Sigmoid colon (tissue), 7 donors: ENCODE data around the gene PSAP. TPM values are rescaled to one million over a fixed set of nuclear protein-coding genes. Genes with fewer than 3 reads are reported as not detected.

Experiments
- DNase-seq: peaks from one replicate; pipeline ENCODE4 v3.0.0-alpha.2; 2019
- H3K27ac ChIP-seq, 4 donors: fragments of 200-600 bp; sonication (generic); one replicate each; pipeline ENCODE4 v1.5.1; 2016 to 2019; ENCODE audit warnings: mild to moderate bottlenecking in 1 of 4
- H3K27me3 ChIP-seq, 3 donors: fragments of 200-600 bp; sonication (generic); one replicate each; pipeline ENCODE4 v1.5.1; 2019; ENCODE audit warnings: mild to moderate bottlenecking in 1 of 3
- H3K36me3 ChIP-seq, 4 donors: fragments of 200-600 bp; sonication (generic); one replicate each; pipeline ENCODE4 v1.5.1; 2016 to 2019
- H3K4me1 ChIP-seq, 4 donors: fragments of 200-600 bp; sonication (generic); one replicate each; pipeline ENCODE4 v1.5.1; 2017 to 2019
- H3K4me3 ChIP-seq, 4 donors: fragments of 200-600 bp; sonication (generic); one replicate each; pipeline ENCODE4 v1.5.1; 2017 to 2019; ENCODE audit warnings: mild to moderate bottlenecking in 2 of 4, moderate library complexity in 1 of 4
- H3K9me3 ChIP-seq, 4 donors: fragments of 200-600 bp in 3 of 4; sonication (generic) in 3 of 4; one replicate each; pipeline versions ENCODE4 v1.5.1 to v1.6.1; 2013 to 2019
- CTCF ChIP-seq, 4 experiments: fragments of 450-650 bp in 3 of 4; fragments of 200-600 bp in 1 of 4; IDR thresholded peaks; one replicate each; pipeline ENCODE4 v1.5.1; 2016 to 2019; ENCODE audit warnings: antibody characterized with exemption in 4 of 4, mild to moderate bottlenecking in 3 of 4, moderate library complexity in 2 of 4
- EP300 ChIP-seq, 4 donors: sonication (generic); formaldehyde crosslinking; IDR thresholded peaks; one replicate each; pipeline ENCODE4 v1.6.1; 2017; ENCODE audit warnings: antibody characterized with exemption in 4 of 4
- POLR2A ChIP-seq, 2 donors: fragments of 450-650 bp; IDR thresholded peaks; one replicate each; pipeline ENCODE4 v1.6.1; 2016; ENCODE audit warnings: antibody characterized with exemption in 2 of 2, mild to moderate bottlenecking in 2 of 2, moderate library complexity in 2 of 2
- POLR2AphosphoS5 ChIP-seq, 4 donors: sonication (generic); formaldehyde crosslinking; IDR thresholded peaks; one replicate each; pipeline ENCODE4 v1.6.1; 2017; ENCODE audit warnings: antibody characterized with exemption in 4 of 4
- WGBS, 2 donors: extraction: QIAGEN DNeasy Blood & Tissue Kit; methylation state at CpG; one replicate each; pipeline ENCODE4 v1.1.7; 2013; 5-methylcytosine and 5-hydroxymethylcytosine counted together
- intact Hi-C: fragments of 100-400 bp; cut with DNase I; formaldehyde crosslinking; loops from one replicate; pipeline ENCODE4 v1.15.1; 2023
- polyA plus RNA-seq, 3 donors: library from polyadenylated mRNA; stranded (reverse); fragments of 200-250 nt; gene quantifications; one replicate each; pipeline ENCODE4 v1.2.3, GENCODE V29; 2013
- total RNA-seq, 4 donors: library from RNA; depleted of rRNA; stranded (reverse); fragments of >200 nt; gene quantifications; one replicate each; pipeline ENCODE4 v1.1.0, GENCODE V29; 2016
- donor health status: healthy with polysubstance abuse.
- donor health status: Bipolar disorder and iron deficiency.
- donor health status: healthy.

Gene PSAP
- total and polyA plus RNA-seq, 7 donors: 200 to 960 (median 636) TPM

DNA sequence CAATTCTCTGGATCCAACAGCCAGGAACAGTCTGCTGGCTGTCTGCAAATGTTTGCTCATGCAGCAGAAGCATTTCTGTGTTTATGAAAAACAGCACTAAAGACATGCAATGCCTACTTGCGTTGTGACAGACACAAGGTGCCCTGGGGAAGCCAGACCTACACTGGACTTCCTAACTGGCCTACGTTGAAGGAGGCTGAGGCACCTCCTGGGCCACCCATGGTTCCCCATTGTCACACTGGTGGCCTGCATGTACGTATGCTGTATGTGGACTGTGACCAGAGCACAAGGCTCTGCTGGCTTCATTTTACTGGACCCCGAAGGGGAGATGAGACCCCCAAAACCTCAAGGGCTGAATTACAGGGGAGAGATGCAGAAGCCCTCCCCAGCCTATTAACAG is 27.7 kb downstream of the PSAP start:
- intact Hi-C loops: no loop called here
- Histone ChIP-seq H3K36me3 (peaks cover 71 to 100% (median 91%) of the 10 kb centered on the region in 4 donors), H3K9me3 (no peaks in the 10 kb centered on the region), H3K27ac (no peak overlapping the region), H3K4me3 (no peak overlapping the region), H3K4me1 (no peaks in the 10 kb centered on the region), H3K27me3 (no peaks in the 10 kb centered on the region)
- 90 to 91% methylated on average over 4 of the region's 4 CpGs for WGBS, 2 donors
- no peak for DNase-seq
- TF ChIP-seq POLR2AphosphoS5 (IDR thresholded peaks at IDR 0.05) (no peak), POLR2A (IDR thresholded peaks at IDR 0.05) (no peak), CTCF (IDR thresholded peaks at IDR 0.05) (no peak), EP300 (IDR thresholded peaks at IDR 0.05) (no peak)

- no peak for DNase-seq
- TF ChIP-seq POLR2AphosphoS5 (IDR thresholded peaks at IDR 0.05) (no peak), CTCF (IDR thresholded peaks at IDR 0.05) (no peak), POLR2A (IDR thresholded peaks at IDR 0.05) (no peak), EP300 (IDR thresholded peaks at IDR 0.05) (no peak)
- intact Hi-C loops: no loop called here
- Histone ChIP-seq H3K4me3 (no peak overlapping the region), H3K4me1 (no peaks in the 10 kb centered on the region), H3K9me3 (no peaks in the 10 kb centered on the region), H3K27ac (no peak overlapping the region), H3K27me3 (no peaks in the 10 kb centered on the region), H3K36me3 (peaks cover 70 to 100% (median 91%) of the 10 kb centered on the region in 4 donors)
- WGBS, 2 donors: 80 to 83% methylated on average over 9 of the region's 9 CpGs
Observed at GRCh38 chr10:71821909-71822763, 28.9 kb downstream of the PSAP start.

GRCh38 chr10:71820966-71821365 is 30.1 kb downstream of the PSAP start:
- H3K9me3 ChIP-seq: no peaks in the 10 kb centered on the region
- no peak overlapping the region for H3K4me3 ChIP-seq
- H3K36me3 ChIP-seq: peaks cover 65 to 100% (median 87%) of the 10 kb centered on the region in 4 donors
- no peak overlapping the region for H3K27ac ChIP-seq
- intact Hi-C loops: no loop called here
- H3K4me1 ChIP-seq: no peaks in the 10 kb centered on the region
- TF ChIP-seq POLR2AphosphoS5 (IDR thresholded peaks at IDR 0.05): no peak
- TF ChIP-seq EP300 (IDR thresholded peaks at IDR 0.05): no peak
- no peak for TF ChIP-seq CTCF (IDR thresholded peaks at IDR 0.05)
- TF ChIP-seq POLR2A (IDR thresholded peaks at IDR 0.05): no peak
- H3K27me3 ChIP-seq: no peaks in the 10 kb centered on the region
- no peak for DNase-seq
- WGBS, 2 donors: 91 to 92% methylated on average over 8 of the region's 8 CpGs

DNA sequence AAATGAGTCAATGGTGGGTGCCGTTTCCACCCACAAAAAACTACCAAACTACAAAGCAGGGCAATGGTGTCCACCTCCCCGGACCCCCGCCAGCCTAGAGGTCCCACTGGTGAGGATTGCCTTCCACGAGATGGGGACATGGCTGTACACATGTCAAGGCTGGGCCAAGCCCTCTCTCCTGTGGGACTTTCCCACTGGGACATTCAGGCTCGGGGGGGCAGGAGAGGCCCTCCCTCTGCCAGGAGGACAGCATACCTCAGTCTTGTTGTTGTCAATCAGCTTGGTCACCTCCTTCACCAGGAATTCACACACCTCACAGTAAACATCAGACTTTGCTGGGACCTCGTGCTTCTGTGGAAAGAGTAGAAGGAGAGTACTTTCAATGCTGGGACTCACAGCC is 31.1 kb downstream of the PSAP start:
- Histone ChIP-seq H3K4me3 (no peak overlapping the region), H3K9me3 (no peaks in the 10 kb centered on the region), H3K4me1 (no peaks in the 10 kb centered on the region), H3K27ac (no peak overlapping the region), H3K27me3 (no peaks in the 10 kb centered on the region), H3K36me3 (peaks cover 55 to 100% (median 85%) of the 10 kb centered on the region in 4 donors)
- intact Hi-C loops: no loop called here
- no peak for TF ChIP-seq POLR2A (IDR thresholded peaks at IDR 0.05)
- TF ChIP-seq CTCF (IDR thresholded peaks at IDR 0.05): no peak
- TF ChIP-seq EP300 (IDR thresholded peaks at IDR 0.05): no peak
- no peak for TF ChIP-seq POLR2AphosphoS5 (IDR thresholded peaks at IDR 0.05)
- no peak for DNase-seq
- 83 to 84% methylated on average over 6 of the region's 6 CpGs for WGBS, 2 donors
